ENCODE data around the gene ZIC4. TPM values are rescaled to one million over a fixed set of nuclear protein-coding genes. Genes with fewer than 3 reads are reported as not detected.

Gene ZIC4
- total and polyA plus RNA-seq, 3 donors from 2014 or later, result 0.06 to 0.55 (median 0.31) TPM

DNA sequence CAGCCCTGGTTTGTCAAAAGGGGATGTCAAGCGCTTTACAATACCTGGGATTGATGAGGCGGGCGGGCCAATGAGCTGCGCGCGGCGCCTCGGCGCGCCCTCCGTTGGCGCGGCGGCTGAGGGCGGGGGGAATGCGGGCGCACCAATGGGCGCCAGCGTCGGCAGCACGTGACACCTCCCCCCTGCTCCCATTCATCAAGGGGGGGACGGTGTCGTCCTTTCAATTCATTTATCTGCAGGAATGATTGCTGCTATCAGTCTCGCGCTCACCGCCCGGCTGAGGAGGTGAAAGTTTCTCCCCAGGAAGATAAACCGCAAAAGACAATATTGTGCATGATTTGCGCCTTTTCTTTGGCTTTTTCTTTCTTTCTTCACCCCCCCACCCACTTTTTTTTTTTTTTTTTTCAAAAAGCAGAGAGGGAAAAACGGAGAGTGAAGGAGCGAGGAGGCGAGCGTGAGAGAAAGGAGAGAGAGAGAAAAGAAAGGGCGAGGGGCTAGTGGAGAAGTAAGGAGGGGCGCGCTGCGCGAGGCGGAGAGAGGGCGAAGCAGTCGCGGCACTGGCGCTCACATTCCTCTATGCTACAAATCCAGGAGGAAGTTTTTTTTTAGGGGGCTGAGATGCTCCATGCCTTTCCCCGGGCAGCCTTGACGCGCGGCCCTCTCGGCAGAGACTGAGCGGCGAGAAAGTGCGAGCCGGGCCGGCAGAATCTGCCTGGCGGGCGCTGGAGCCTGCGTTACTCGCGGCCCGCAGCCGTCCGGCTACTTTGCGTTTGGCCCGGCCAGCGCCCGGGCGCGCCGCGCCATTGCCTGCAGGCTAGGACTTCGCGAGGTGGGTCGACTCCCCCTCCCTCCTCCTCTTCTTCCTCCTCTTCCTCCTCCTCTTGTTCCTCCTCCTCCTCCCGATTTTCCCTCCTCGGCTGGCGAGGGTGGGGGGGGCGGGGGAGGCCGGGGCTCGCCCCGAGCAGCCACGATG, 3.1 kb upstream of the ZIC4 start, which contains the start of gene ZIC1:
TSS of gene ZIC1 (plus strand) at position 223 of the 973 bp plus-strand sequence. CDS start at position 971, 748 bp downstream.
- Histone ChIP-seq H3K9me3 (no peaks in the 10 kb centered on the region), H3K4me1 (peaks cover 7% of the 10 kb centered on the region), H3K27ac (no peak within 1 kb of the TSS), H3K4me3 (peak within 1 kb of the TSS; percentile 3 to 26), H3K27me3 (no peaks in the 10 kb centered on the region), H3K36me3 (ENCODE audit: low read depth, missing control alignments) (no peaks in the 10 kb centered on the region)
- intact Hi-C loops (cut with DNase I; ENCODE audit: low total_unique reads), result no loop called here
- peak; percentile 58 for DNase-seq
- WGBS, 2 donors, result 8 to 11% methylated on average over 46 to 79 of the region's 80 CpGs
- TF ChIP-seq POLR2A (IDR thresholded peaks at IDR 0.05), result no peak
- TF ChIP-seq, protein P1, sequence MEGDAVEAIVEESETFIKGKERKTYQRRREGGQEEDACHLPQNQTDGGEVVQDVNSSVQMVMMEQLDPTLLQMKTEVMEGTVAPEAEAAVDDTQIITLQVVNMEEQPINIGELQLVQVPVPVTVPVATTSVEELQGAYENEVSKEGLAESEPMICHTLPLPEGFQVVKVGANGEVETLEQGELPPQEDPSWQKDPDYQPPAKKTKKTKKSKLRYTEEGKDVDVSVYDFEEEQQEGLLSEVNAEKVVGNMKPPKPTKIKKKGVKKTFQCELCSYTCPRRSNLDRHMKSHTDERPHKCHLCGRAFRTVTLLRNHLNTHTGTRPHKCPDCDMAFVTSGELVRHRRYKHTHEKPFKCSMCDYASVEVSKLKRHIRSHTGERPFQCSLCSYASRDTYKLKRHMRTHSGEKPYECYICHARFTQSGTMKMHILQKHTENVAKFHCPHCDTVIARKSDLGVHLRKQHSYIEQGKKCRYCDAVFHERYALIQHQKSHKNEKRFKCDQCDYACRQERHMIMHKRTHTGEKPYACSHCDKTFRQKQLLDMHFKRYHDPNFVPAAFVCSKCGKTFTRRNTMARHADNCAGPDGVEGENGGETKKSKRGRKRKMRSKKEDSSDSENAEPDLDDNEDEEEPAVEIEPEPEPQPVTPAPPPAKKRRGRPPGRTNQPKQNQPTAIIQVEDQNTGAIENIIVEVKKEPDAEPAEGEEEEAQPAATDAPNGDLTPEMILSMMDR (IDR thresholded peaks at IDR 0.05), result no peak

DNA sequence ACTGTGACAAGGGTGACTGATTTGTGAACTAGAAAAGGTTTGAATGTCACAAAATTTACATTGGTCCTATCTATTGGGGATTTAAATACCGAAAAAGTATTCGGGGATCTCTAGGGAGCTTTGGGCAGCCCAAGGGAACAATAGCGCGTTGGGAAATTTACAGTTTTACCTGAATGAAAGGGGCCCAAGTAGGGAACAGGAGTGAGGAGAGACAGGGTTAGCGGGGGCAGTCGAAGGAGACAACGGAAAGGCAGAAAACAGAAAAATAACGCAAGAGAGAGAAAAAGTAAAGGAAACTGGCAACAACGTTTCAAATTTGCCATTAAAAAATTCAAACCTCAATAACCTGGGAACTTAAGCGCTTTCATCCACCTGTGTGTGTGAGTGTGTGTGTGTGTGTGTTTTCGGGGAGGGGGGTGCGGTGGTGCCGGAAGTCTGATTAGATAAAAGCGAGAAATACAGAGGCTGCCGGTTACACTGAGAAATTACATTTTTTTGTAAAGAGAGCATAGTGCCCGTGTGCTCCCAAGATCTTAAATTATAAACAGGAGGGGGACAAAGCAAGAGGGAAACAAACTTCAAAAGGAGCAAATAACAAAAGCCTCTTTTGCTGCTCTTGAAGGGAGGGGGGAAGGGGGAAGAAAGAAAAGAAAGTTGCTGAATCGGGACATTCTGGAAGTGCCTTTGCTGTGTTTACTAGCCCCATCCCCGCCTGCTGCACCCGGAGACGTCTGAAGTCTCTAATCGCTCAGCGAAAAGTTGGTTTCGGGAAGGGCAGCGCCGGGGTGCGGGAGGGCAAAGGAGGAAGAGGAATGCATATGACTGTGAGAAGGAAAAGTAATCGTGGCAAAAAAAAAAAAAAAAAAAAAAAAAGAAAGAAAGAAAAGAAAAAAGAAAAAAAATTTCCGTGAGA, 2.1 kb upstream of the ZIC4 start:
- Histone ChIP-seq H3K36me3 (ENCODE audit: low read depth, missing control alignments) (no peaks in the 10 kb centered on the region), H3K9me3 (no peaks in the 10 kb centered on the region), H3K27ac (no peak overlapping the region), H3K4me1 (peaks cover 7% of the 10 kb centered on the region), H3K4me3 (no peak overlapping the region), H3K27me3 (no peaks in the 10 kb centered on the region)
- TF ChIP-seq POLR2A (IDR thresholded peaks at IDR 0.05), result no peak
- TF ChIP-seq, protein P1 (IDR thresholded peaks at IDR 0.05), result no peak
- 11 to 13% methylated on average over 28 of the region's 28 CpGs for WGBS, 2 donors
- intact Hi-C loops (cut with DNase I; ENCODE audit: low total_unique reads), result no loop called here
- no peak for DNase-seq

DNA sequence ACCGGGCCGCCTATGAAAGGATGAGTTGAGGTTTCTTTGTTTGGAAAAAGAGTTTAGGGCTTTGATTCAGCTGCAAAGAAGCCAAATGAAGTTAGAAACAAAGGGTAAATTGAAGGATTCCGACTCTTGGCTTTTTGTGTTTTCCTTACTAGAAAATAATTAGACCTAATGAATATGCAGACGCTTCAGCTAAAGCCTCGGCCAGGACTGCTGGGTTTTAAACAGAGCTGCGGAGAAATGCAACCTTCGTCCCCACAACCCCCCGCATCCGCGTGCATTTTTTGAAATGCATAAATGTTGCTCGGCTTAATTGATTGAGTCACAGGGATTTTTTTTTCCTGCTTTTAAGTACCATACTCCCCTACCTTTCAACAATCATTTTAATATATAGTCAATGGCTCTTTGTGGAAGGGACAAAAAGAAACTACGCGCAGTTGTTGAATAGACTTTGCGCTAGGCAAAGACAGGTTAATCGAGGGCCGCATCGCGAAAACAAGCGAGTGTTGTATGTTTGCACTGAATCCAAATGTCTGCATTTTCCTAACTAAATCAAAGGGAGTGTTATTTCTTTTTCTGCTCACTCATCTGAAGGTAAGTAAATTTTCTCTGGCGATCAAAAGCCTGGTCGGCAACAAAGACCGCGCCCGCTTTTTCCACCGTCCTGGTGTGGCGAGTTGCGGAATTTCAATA, 1.3 kb upstream of the ZIC4 start:
- H3K27me3 ChIP-seq, result no peaks in the 10 kb centered on the region
- DNase-seq, result no peak
- no peak overlapping the region for H3K4me3 ChIP-seq
- WGBS, 2 donors, result 13 to 15% methylated on average over 27 of the region's 27 CpGs
- intact Hi-C loops (cut with DNase I; ENCODE audit: low total_unique reads), result no loop called here
- peaks cover 7% of the 10 kb centered on the region for H3K4me1 ChIP-seq
- H3K27ac ChIP-seq, result no peak overlapping the region
- no peaks in the 10 kb centered on the region for H3K36me3 ChIP-seq (ENCODE audit: low read depth, missing control alignments)
- TF ChIP-seq, protein P1 (IDR thresholded peaks at IDR 0.05), result no peak
- TF ChIP-seq POLR2A (IDR thresholded peaks at IDR 0.05), result no peak
- H3K9me3 ChIP-seq, result no peaks in the 10 kb centered on the region

DNA sequence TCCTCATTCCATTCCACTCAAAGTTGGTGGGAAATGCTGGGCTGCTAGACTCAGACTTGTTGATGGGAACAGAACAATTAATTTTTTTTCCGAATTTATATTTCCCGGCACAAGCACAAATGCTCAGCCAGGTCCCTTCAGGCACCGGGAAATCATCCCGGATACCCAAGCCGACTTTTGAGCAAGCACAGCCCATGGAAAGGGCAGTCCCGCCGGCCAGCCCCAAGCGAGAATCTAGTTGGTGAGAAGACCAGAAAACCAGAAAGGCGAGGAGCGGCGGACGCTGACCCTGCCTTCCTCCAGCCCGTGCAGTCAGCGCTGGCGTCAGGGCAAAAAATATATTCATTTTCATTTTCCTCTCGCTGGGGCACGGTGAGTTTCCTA, 763 bp upstream of the ZIC4 start:
- TF ChIP-seq, protein P1 (IDR thresholded peaks at IDR 0.05), result no peak
- TF ChIP-seq POLR2A (IDR thresholded peaks at IDR 0.05), result no peak
- WGBS, 2 donors, result 7 to 10% methylated on average over 17 of the region's 17 CpGs
- intact Hi-C loops (cut with DNase I; ENCODE audit: low total_unique reads), result no loop called here
- H3K9me3 ChIP-seq, result no peaks in the 10 kb centered on the region
- no peaks in the 10 kb centered on the region for H3K36me3 ChIP-seq (ENCODE audit: low read depth, missing control alignments)
- no peak overlapping the region for H3K27ac ChIP-seq
- H3K27me3 ChIP-seq, result no peaks in the 10 kb centered on the region
- peaks cover 7% of the 10 kb centered on the region for H3K4me1 ChIP-seq
- no peak for DNase-seq
- no peak overlapping the region for H3K4me3 ChIP-seq
